Caco-2 (cell line): ENCODE results near the gene RNF10. TPM values are rescaled to one million over a fixed set of nuclear protein-coding genes. Genes with fewer than 3 reads are reported as not detected.

ENCODE experiments used
- BruUV-seq: library from RNA; stranded (reverse); fragments of 400-500 nt; replicated peaks from 2 replicates; lab custom pipeline; 2021; lab: Mats Ljungman, UMichigan
- CTCF ChIA-PET: fragments of 300-600 bp; sonication (Branson Sonifier 250); formaldehyde crosslinking; loops from one replicate; lab custom pipeline; 2022; ENCODE audit warnings: antibody characterized with exemption; lab: Charles Lee
- POLR2A ChIA-PET: fragments of 300-600 bp; sonication (Branson Sonifier 250); formaldehyde crosslinking; loops from one replicate; lab custom pipeline; 2022; ENCODE audit warnings: antibody characterized with exemption; lab: Charles Lee
- DNase-seq, 2 experiments: peaks; one replicate each; pipeline versions ENCODE4 v3.0.0 to v3.0.0-alpha.2; 2020 to 2022
- H3K27me3 ChIP-seq: replicated peaks from 2 replicates; pipeline ENCODE4 v1.6.0; 2011; ENCODE audit warnings: low read length; ENCODE audit not compliant: control insufficient read depth, insufficient read depth
- H3K36me3 ChIP-seq: 2 replicates; pipeline ENCODE4 v1.5.1; 2011; ENCODE audit warnings: low read length; ENCODE audit not compliant: control insufficient read depth, insufficient read depth
- H3K4me1 ChIP-seq: fragments of 250-450 bp; sonication (Bioruptor Pico); 2 replicates; pipeline ENCODE4 v1.5.1; 2020; ENCODE audit warnings: mild to moderate bottlenecking
- H3K4me3 ChIP-seq: 2 replicates; pipeline ENCODE4 v1.5.1; 2011; ENCODE audit warnings: low read depth, mild to moderate bottlenecking, control low read depth, low read length
- H3K9me3 ChIP-seq: fragments of 250-450 bp; sonication (Bioruptor Pico); 2 replicates; pipeline ENCODE4 v1.5.1; 2020; ENCODE audit warnings: mild to moderate bottlenecking, moderate library complexity
- H3K27ac Mint-ChIP-seq: one replicate; pipeline ENCODE4 v1.8.0; 2022; ENCODE audit warnings: mixed read lengths; ENCODE audit not compliant: unreplicated experiment
- H3K27me3 Mint-ChIP-seq: one replicate; pipeline ENCODE4 v1.8.0; 2022; ENCODE audit warnings: mixed read lengths; ENCODE audit not compliant: insufficient read depth, unreplicated experiment
- H3K36me3 Mint-ChIP-seq: one replicate; pipeline ENCODE4 v1.8.0; 2022; ENCODE audit warnings: mild to moderate bottlenecking, mixed read lengths; ENCODE audit not compliant: insufficient read depth, unreplicated experiment
- H3K4me1 Mint-ChIP-seq: one replicate; pipeline ENCODE4 v1.8.0; 2022; ENCODE audit warnings: low read depth, mixed read lengths; ENCODE audit not compliant: unreplicated experiment
- H3K4me3 Mint-ChIP-seq: one replicate; pipeline ENCODE4 v1.8.0; 2022; ENCODE audit warnings: mild to moderate bottlenecking, moderate library complexity, mixed read lengths; ENCODE audit not compliant: unreplicated experiment
- H3K9me3 Mint-ChIP-seq: one replicate; pipeline ENCODE4 v1.8.0; 2022; ENCODE audit warnings: mixed read lengths; ENCODE audit not compliant: unreplicated experiment
- CTCF ChIP-seq, 2 experiments: fragments of 200-600 bp in 1 of 2; IDR thresholded peaks; 1 replicate in 1 of 2; 2 replicates in 1 of 2; pipeline versions ENCODE4 v1.5.1 to v1.8.0; 2011 to 2022; ENCODE audit warnings: antibody characterized with exemption in 1 of 2, control low read depth in 1 of 2, inconsistent platforms in 1 of 2, low read depth in 1 of 2, low read length in 1 of 2, mild to moderate bottlenecking in 1 of 2, moderate library complexity in 1 of 2; ENCODE audit not compliant: insufficient read depth in 1 of 2, severe bottlenecking in 1 of 2, unreplicated experiment in 1 of 2
- intact Hi-C: fragments of 100-400 bp; cut with micrococcal nuclease; formaldehyde crosslinking; loops from one replicate; pipeline ENCODE4 v1.10.0; 2022; ENCODE audit not compliant: unreplicated experiment
- total RNA-seq: library from RNA; stranded (reverse); gene quantifications from 2 replicates; pipeline ENCODE4 v1.2.3, GENCODE V29; 2022

The RNF10 gene
- total RNA-seq, 1 experiment from 2014 or later, result 133 TPM

GRCh38 chr12:120590741-120591407 lies 56.7 kb downstream of the RNF10 start:
- Histone ChIP-seq H3K27me3 (no peaks in the 10 kb centered on the region), H3K4me3 (no peak overlapping the region), H3K36me3 (no peaks in the 10 kb centered on the region), H3K4me1 (no peaks in the 10 kb centered on the region), H3K9me3 (no peaks in the 10 kb centered on the region)
- CTCF ChIA-PET, result no interaction called here
- POLR2A ChIA-PET, result interaction anchor here (0.6 to 0.7 kb wide), 2 partner anchors 12 to 137 kb away, joined by 5 read pairs; no protein-coding TSS in a partner anchor
- intact Hi-C loops, result no loop called here
- no peaks in the 10 kb centered on the region for H3K36me3 Mint-ChIP-seq
- DNase-seq, result no peak
- no peak for TF ChIP-seq CTCF (IDR thresholded peaks at IDR 0.05; ENCODE audit: insufficient read depth in 1 of 2, low read depth in 1 of 2, low read length in 1 of 2, severe bottlenecking in 1 of 2, unreplicated experiment in 1 of 2)
- H3K27ac Mint-ChIP-seq, result no peak overlapping the region
- no peaks in the 10 kb centered on the region for H3K4me1 Mint-ChIP-seq
- no peak overlapping the region for H3K4me3 Mint-ChIP-seq
- H3K27me3 Mint-ChIP-seq, result no peaks in the 10 kb centered on the region
- no peaks in the 10 kb centered on the region for H3K9me3 Mint-ChIP-seq
- no TSS peak for BruUV-seq

- H3K36me3 Mint-ChIP-seq, result no peaks in the 10 kb centered on the region
- CTCF ChIA-PET, result no interaction called here
- Histone ChIP-seq H3K36me3 (no peaks in the 10 kb centered on the region), H3K27me3 (no peaks in the 10 kb centered on the region), H3K4me3 (no peak overlapping the region), H3K4me1 (no peaks in the 10 kb centered on the region), H3K9me3 (no peaks in the 10 kb centered on the region)
- no peaks in the 10 kb centered on the region for H3K27me3 Mint-ChIP-seq
- H3K27ac Mint-ChIP-seq, result no peak overlapping the region
- H3K4me1 Mint-ChIP-seq, result no peaks in the 10 kb centered on the region
- no TSS peak for BruUV-seq
- DNase-seq, result no peak
- no peaks in the 10 kb centered on the region for H3K9me3 Mint-ChIP-seq
- POLR2A ChIA-PET, result no interaction called here
- H3K4me3 Mint-ChIP-seq, result no peak overlapping the region
- intact Hi-C loops, result no loop called here
- no peak for TF ChIP-seq CTCF (IDR thresholded peaks at IDR 0.05; ENCODE audit: insufficient read depth in 1 of 2, low read depth in 1 of 2, low read length in 1 of 2, severe bottlenecking in 1 of 2, unreplicated experiment in 1 of 2)
These were observed 58.2 kb downstream of the RNF10 start for GRCh38 chr12:120592121-120593049.

- H3K27me3 Mint-ChIP-seq, result no peaks in the 10 kb centered on the region
- H3K4me3 Mint-ChIP-seq, result no peak overlapping the region
- no peaks in the 10 kb centered on the region for H3K36me3 ChIP-seq
- no peak for TF ChIP-seq CTCF (IDR thresholded peaks at IDR 0.05; ENCODE audit: insufficient read depth in 1 of 2, low read depth in 1 of 2, low read length in 1 of 2, severe bottlenecking in 1 of 2, unreplicated experiment in 1 of 2)
- H3K4me1 Mint-ChIP-seq, result no peaks in the 10 kb centered on the region
- H3K36me3 Mint-ChIP-seq, result no peaks in the 10 kb centered on the region
- ChIA-PET CTCF (interaction anchor here (1.6 kb wide), 1 partner anchor 52 kb away, joined by 3 read pairs; no protein-coding TSS in a partner anchor), POLR2A (no interaction called here)
- no TSS peak for BruUV-seq
- no peak overlapping the region for H3K27ac Mint-ChIP-seq
- H3K4me3 ChIP-seq, result no peak overlapping the region
- no peaks in the 10 kb centered on the region for H3K9me3 Mint-ChIP-seq
- intact Hi-C loops, result no loop called here
- no peak for DNase-seq
- no peaks in the 10 kb centered on the region for H3K27me3 ChIP-seq
- H3K9me3 ChIP-seq, result no peaks in the 10 kb centered on the region
- H3K4me1 ChIP-seq, result no peaks in the 10 kb centered on the region
These were observed 62.7 kb downstream of the RNF10 start for GRCh38 chr12:120596901-120597300.
